Measurements from ENCODE around the gene BLTP2.

GRCh38 chr17:28655160-28655559 lies 10.2 kb upstream of the BLTP2 start:
- TF ChIP-seq GATA2 (IDR thresholded peaks at IDR 0.05; ENCODE audit: low read depth, low read length): no peak
- no peak for TF ChIP-seq GATA3 (IDR thresholded peaks at IDR 0.05; ENCODE audit: low read depth, low read length)

Measured in SH-SY5Y (cell line).